Nephron (organoid): ENCODE data around the gene POU2F2.

ENCODE experiments used
- H3K27ac Mint-ChIP-seq, 3 experiments: 2 replicates each; pipeline ENCODE4 v1.8.0; 2020; ENCODE audit warnings: mixed read lengths in 3 of 3, mild to moderate bottlenecking in 2 of 3, moderate library complexity in 1 of 3
- H3K27me3 Mint-ChIP-seq: 2 replicates; pipeline ENCODE4 v1.8.0; 2021; ENCODE audit warnings: low read depth, mild to moderate bottlenecking, moderate library complexity, mixed read lengths
- H3K36me3 Mint-ChIP-seq: 2 replicates; pipeline ENCODE4 v1.8.0; 2020; ENCODE audit warnings: low read depth, mixed read lengths
- H3K4me1 Mint-ChIP-seq: 2 replicates; pipeline ENCODE4 v1.8.0; 2020; ENCODE audit warnings: mixed read lengths
- H3K4me3 Mint-ChIP-seq, 3 experiments: 2 replicates each; pipeline ENCODE4 v1.8.0; 2020; ENCODE audit warnings: mild to moderate bottlenecking in 3 of 3, mixed read lengths in 3 of 3, moderate library complexity in 2 of 3
- H3K9me3 Mint-ChIP-seq: 2 replicates; pipeline ENCODE4 v1.8.0; 2020; ENCODE audit warnings: mixed read lengths
- CTCF ChIP-seq, 3 experiments: fragments of 200-600 bp; sonication (generic); IDR thresholded peaks; one replicate each; pipeline ENCODE4 v1.5.0; 2021; ENCODE audit warnings: antibody characterized with exemption in 3 of 3; ENCODE audit not compliant: unreplicated experiment in 3 of 3

The POU2F2 gene

GRCh38 chr19:42095142-42095813, 37.0 kb downstream of the POU2F2 start:
- H3K36me3 Mint-ChIP-seq = no peaks in the 10 kb centered on the region
- no peak overlapping the region for H3K4me3 Mint-ChIP-seq
- H3K27ac Mint-ChIP-seq = no peak overlapping the region
- TF ChIP-seq CTCF (IDR thresholded peaks at IDR 0.05; ENCODE audit: unreplicated experiment in 3 of 3) = no peak
- no peaks in the 10 kb centered on the region for H3K4me1 Mint-ChIP-seq
- H3K9me3 Mint-ChIP-seq = no peaks in the 10 kb centered on the region
- peaks cover 32% of the 10 kb centered on the region for H3K27me3 Mint-ChIP-seq

GRCh38 chr19:42093926-42094325, 38.3 kb downstream of the POU2F2 start:
- Mint-ChIP-seq H3K4me1 (no peaks in the 10 kb centered on the region), H3K4me3 (no peak overlapping the region), H3K36me3 (no peaks in the 10 kb centered on the region), H3K27ac (no peak overlapping the region), H3K27me3 (peaks cover 32% of the 10 kb centered on the region), H3K9me3 (no peaks in the 10 kb centered on the region)
- no peak for TF ChIP-seq CTCF (IDR thresholded peaks at IDR 0.05; ENCODE audit: unreplicated experiment in 3 of 3)

- Mint-ChIP-seq H3K27ac (no peak overlapping the region), H3K36me3 (no peaks in the 10 kb centered on the region), H3K4me3 (no peak overlapping the region), H3K4me1 (no peaks in the 10 kb centered on the region), H3K9me3 (no peaks in the 10 kb centered on the region), H3K27me3 (peaks cover 32% of the 10 kb centered on the region)
- no peak for TF ChIP-seq CTCF (IDR thresholded peaks at IDR 0.05; ENCODE audit: unreplicated experiment in 3 of 3)
These were observed 38.7 kb downstream of the POU2F2 start for GRCh38 chr19:42093505-42093904.

GRCh38 chr19:42092350-42092749, 39.9 kb downstream of the POU2F2 start:
- Mint-ChIP-seq H3K27ac (no peak overlapping the region), H3K27me3 (peaks cover 26% of the 10 kb centered on the region), H3K36me3 (no peaks in the 10 kb centered on the region), H3K4me3 (no peak overlapping the region), H3K9me3 (no peaks in the 10 kb centered on the region), H3K4me1 (no peaks in the 10 kb centered on the region)
- no peak for TF ChIP-seq CTCF (IDR thresholded peaks at IDR 0.05; ENCODE audit: unreplicated experiment in 3 of 3)

- Mint-ChIP-seq H3K36me3 (no peaks in the 10 kb centered on the region), H3K9me3 (no peaks in the 10 kb centered on the region), H3K27me3 (peaks cover 21% of the 10 kb centered on the region), H3K27ac (no peak overlapping the region), H3K4me1 (no peaks in the 10 kb centered on the region), H3K4me3 (no peak overlapping the region)
- no peak for TF ChIP-seq CTCF (IDR thresholded peaks at IDR 0.05; ENCODE audit: unreplicated experiment in 3 of 3)
These were observed 40.5 kb downstream of the POU2F2 start for GRCh38 chr19:42091742-42092141.

GRCh38 chr19:42091300-42091699, 40.9 kb downstream of the POU2F2 start:
- Mint-ChIP-seq H3K4me3 (no peak overlapping the region), H3K27ac (no peak overlapping the region), H3K9me3 (no peaks in the 10 kb centered on the region), H3K27me3 (peaks cover 17% of the 10 kb centered on the region), H3K36me3 (no peaks in the 10 kb centered on the region), H3K4me1 (no peaks in the 10 kb centered on the region)
- TF ChIP-seq CTCF (IDR thresholded peaks at IDR 0.05; ENCODE audit: unreplicated experiment in 3 of 3) = no peak
